GM18498 (cell line): ENCODE measurements around the gene PTK7.
A peak's percentile ranks its signal among the peaks of the same experiment; 100 is the strongest.
"Not testable (repeated sequence)": the region's sequence is repeated elsewhere in the genome, so short reads cannot be mapped to it uniquely, and the experiment has no call there.

Experiments used
- ATAC-seq: cut with Tn5 transposase; IDR thresholded peaks from one replicate; pipeline ENCODE4 v1.9.1; 2021; ENCODE audit warnings: mild to moderate bottlenecking, moderate library complexity; ENCODE audit not compliant: unreplicated experiment

The PTK7 gene

GRCh38 chr6:43075670-43076463, at the start of gene PTK7:
TSS of gene PTK7 (plus strand) at chr6:43076314. CDS start at chr6:43076489, 175 bp downstream.
- no peak for ATAC-seq

GRCh38 chr6:43026365-43026764, 49.7 kb upstream of the PTK7 start:
- ATAC-seq, result no peak

- no peak for ATAC-seq
These were observed 47.0 kb upstream of the PTK7 start for GRCh38 chr6:43029120-43029519.

- no peak for ATAC-seq
These were observed 43.8 kb upstream of the PTK7 start for GRCh38 chr6:43032326-43032725.

- ATAC-seq, result no peak
These were observed 42.5 kb upstream of the PTK7 start for GRCh38 chr6:43033496-43034189.

- no peak for ATAC-seq
These were observed 42.0 kb upstream of the PTK7 start for GRCh38 chr6:43034190-43034525.

- no peak for ATAC-seq
These were observed 40.5 kb upstream of the PTK7 start for GRCh38 chr6:43035495-43036194.

GRCh38 chr6:43036712-43037111, 39.4 kb upstream of the PTK7 start:
- no peak for ATAC-seq

- no peak for ATAC-seq
These were observed 38.9 kb upstream of the PTK7 start for GRCh38 chr6:43037197-43037596.

- ATAC-seq, result no peak
These were observed 38.4 kb upstream of the PTK7 start for GRCh38 chr6:43037706-43038105.

GRCh38 chr6:43038727-43039126, 37.4 kb upstream of the PTK7 start:
- ATAC-seq, result no peak

- no peak for ATAC-seq
These were observed 35.4 kb upstream of the PTK7 start for GRCh38 chr6:43040542-43041257.

- ATAC-seq, result not testable (repeated sequence)
These were observed 34.6 kb upstream of the PTK7 start for GRCh38 chr6:43041475-43041874.

- ATAC-seq, result no peak
These were observed 32.8 kb upstream of the PTK7 start for GRCh38 chr6:43043310-43043709.

- no peak for ATAC-seq
These were observed 30.7 kb upstream of the PTK7 start for GRCh38 chr6:43045371-43045930.

GRCh38 chr6:43047998-43048397, 28.1 kb upstream of the PTK7 start:
- ATAC-seq, result no peak

GRCh38 chr6:43050981-43051380, 25.1 kb upstream of the PTK7 start:
- no peak for ATAC-seq

- no peak for ATAC-seq
These were observed 23.8 kb upstream of the PTK7 start for GRCh38 chr6:43052225-43052841.

GRCh38 chr6:43052842-43053544, 23.1 kb upstream of the PTK7 start:
- peak; percentile 19 for ATAC-seq
